CD4-positive, alpha-beta T cell treated with Interleukin-6 for 4 hours (primary cell): ENCODE results near the gene ARAP1.

Source experiments
- DNase-seq: peaks from one replicate; pipeline ENCODE4 v3.0.0-alpha.2; 2020; ENCODE audit warnings: mixed read lengths

The ARAP1 gene

GRCh38 chr11:72741849-72742512, 10.2 kb downstream of the ARAP1 start:
- no peak for DNase-seq

GRCh38 chr11:72741429-72741833, 10.8 kb downstream of the ARAP1 start:
- no peak for DNase-seq

GRCh38 chr11:72740562-72741428, 11.4 kb downstream of the ARAP1 start:
- no peak for DNase-seq

GRCh38 chr11:72740060-72740424, 12.2 kb downstream of the ARAP1 start:
- DNase-seq = no peak

- no peak for DNase-seq
Observed at GRCh38 chr11:72739240-72740059, 12.8 kb downstream of the ARAP1 start.

GRCh38 chr11:72738199-72739141, 13.7 kb downstream of the ARAP1 start:
- no peak for DNase-seq

GRCh38 chr11:72737336-72737735, 14.9 kb downstream of the ARAP1 start:
- no peak for DNase-seq

- DNase-seq = peak; percentile 72
Observed at GRCh38 chr11:72736452-72737069, 15.6 kb downstream of the ARAP1 start.

GRCh38 chr11:72735495-72736027, 16.6 kb downstream of the ARAP1 start:
- DNase-seq = no peak

- DNase-seq = no peak
Observed at GRCh38 chr11:72732329-72732728, 19.9 kb downstream of the ARAP1 start.

GRCh38 chr11:72730737-72731136, 21.5 kb downstream of the ARAP1 start:
- DNase-seq = no peak

GRCh38 chr11:72730243-72730642, 22.0 kb downstream of the ARAP1 start:
- no peak for DNase-seq

GRCh38 chr11:72727521-72727920, 24.7 kb downstream of the ARAP1 start:
- no peak for DNase-seq

- DNase-seq = no peak
Observed at GRCh38 chr11:72726266-72727220, 25.7 kb downstream of the ARAP1 start.

- DNase-seq = no peak
Observed at GRCh38 chr11:72725724-72726028, 26.5 kb downstream of the ARAP1 start.

- peak; percentile 88 for DNase-seq
Observed at GRCh38 chr11:72724851-72725723, 27.1 kb downstream of the ARAP1 start.

- DNase-seq = no peak
Observed at GRCh38 chr11:72724021-72724551, 28.1 kb downstream of the ARAP1 start.

GRCh38 chr11:72723508-72723907, 28.7 kb downstream of the ARAP1 start:
- no peak for DNase-seq
